ENCODE results near the gene KCNC3.
A peak's percentile ranks its signal among the peaks of the same experiment; 100 is the strongest.

The KCNC3 gene

GRCh38 chr19:50329146-50329925 lies at the start of gene KCNC3:
TSS of gene KCNC3 (minus strand) at chr19:50329377. CDS start at chr19:50329082, 295 bp downstream.
- DNase-seq = peak; percentile 98

- DNase-seq = no peak
Observed at GRCh38 chr19:50378863-50379236, 49.7 kb upstream of the KCNC3 start.

- DNase-seq = no peak
Observed at GRCh38 chr19:50378169-50378862, 49.1 kb upstream of the KCNC3 start.

GRCh38 chr19:50377517-50377916 lies 48.3 kb upstream of the KCNC3 start:
- DNase-seq = no peak

- DNase-seq = peak; percentile 67
Observed at GRCh38 chr19:50377051-50377461, 47.9 kb upstream of the KCNC3 start.

- peak; percentile 97 for DNase-seq
Observed at GRCh38 chr19:50376166-50377050, 47.2 kb upstream of the KCNC3 start, which contains the start of gene NR1H2. TSS of gene NR1H2 (plus strand) at chr19:50376457. CDS start at chr19:50377606, 1,149 bp downstream.

- DNase-seq = no peak
Observed at GRCh38 chr19:50371914-50372475, 42.8 kb upstream of the KCNC3 start.

GRCh38 chr19:50368649-50369570 lies 39.7 kb upstream of the KCNC3 start:
- peak; percentile 80 for DNase-seq

- no peak for DNase-seq
Observed at GRCh38 chr19:50365434-50366306, 36.5 kb upstream of the KCNC3 start, which contains the start of gene NAPSA. TSS of gene NAPSA (minus strand) at chr19:50365639. CDS start at chr19:50365621, 18 bp downstream.

GRCh38 chr19:50362656-50363424 lies 33.7 kb upstream of the KCNC3 start:
- no peak for DNase-seq

GRCh38 chr19:50362030-50362412 lies 32.8 kb upstream of the KCNC3 start:
- no peak for DNase-seq

- DNase-seq = no peak
Observed at GRCh38 chr19:50361290-50362029, 32.3 kb upstream of the KCNC3 start.

- no peak for DNase-seq
Observed at GRCh38 chr19:50359328-50359818, 30.2 kb upstream of the KCNC3 start.

GRCh38 chr19:50358483-50359327 lies 29.5 kb upstream of the KCNC3 start:
- DNase-seq = peak; percentile 87

GRCh38 chr19:50357178-50358100 lies 28.3 kb upstream of the KCNC3 start:
- DNase-seq = peak; percentile 90

GRCh38 chr19:50356691-50357177 lies 27.6 kb upstream of the KCNC3 start:
- no peak for DNase-seq
